Fibroblast of the aortic adventitia (primary cell): ENCODE results near the gene SMPDL3B. TPM values are rescaled to one million over a fixed set of nuclear protein-coding genes. Genes with fewer than 3 reads are reported as not detected.

Experiments used
- DNase-seq: peaks from one replicate; pipeline ENCODE4 v3.0.0-alpha.2; 2010; ENCODE audit warnings: low read depth
- H3K4me3 ChIP-seq: 2 replicates; pipeline ENCODE4 v1.5.1; 2011; ENCODE audit warnings: low read depth, mild to moderate bottlenecking, control low read depth, low read length, moderate library complexity
- total RNA-seq: library from RNA; depleted of rRNA; stranded (reverse); fragments of >200 nt; gene quantifications from 2 replicates; pipeline ENCODE4 v1.2.3, GENCODE V29; 2012; ENCODE audit warnings: low replicate concordance
- TF ChIP-seq, protein P1 (sequence below): IDR thresholded peaks from 2 replicates; pipeline ENCODE4 v1.5.1; 2011; ENCODE audit warnings: mild to moderate bottlenecking, low read length, control low read depth, inconsistent platforms; ENCODE audit not compliant: insufficient read depth

SMPDL3B gene, protein sequence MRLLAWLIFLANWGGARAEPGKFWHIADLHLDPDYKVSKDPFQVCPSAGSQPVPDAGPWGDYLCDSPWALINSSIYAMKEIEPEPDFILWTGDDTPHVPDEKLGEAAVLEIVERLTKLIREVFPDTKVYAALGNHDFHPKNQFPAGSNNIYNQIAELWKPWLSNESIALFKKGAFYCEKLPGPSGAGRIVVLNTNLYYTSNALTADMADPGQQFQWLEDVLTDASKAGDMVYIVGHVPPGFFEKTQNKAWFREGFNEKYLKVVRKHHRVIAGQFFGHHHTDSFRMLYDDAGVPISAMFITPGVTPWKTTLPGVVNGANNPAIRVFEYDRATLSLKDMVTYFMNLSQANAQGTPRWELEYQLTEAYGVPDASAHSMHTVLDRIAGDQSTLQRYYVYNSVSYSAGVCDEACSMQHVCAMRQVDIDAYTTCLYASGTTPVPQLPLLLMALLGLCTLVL
- total RNA-seq = 0.09 TPM in 1 of 2 replicates, not detected in the other

DNA sequence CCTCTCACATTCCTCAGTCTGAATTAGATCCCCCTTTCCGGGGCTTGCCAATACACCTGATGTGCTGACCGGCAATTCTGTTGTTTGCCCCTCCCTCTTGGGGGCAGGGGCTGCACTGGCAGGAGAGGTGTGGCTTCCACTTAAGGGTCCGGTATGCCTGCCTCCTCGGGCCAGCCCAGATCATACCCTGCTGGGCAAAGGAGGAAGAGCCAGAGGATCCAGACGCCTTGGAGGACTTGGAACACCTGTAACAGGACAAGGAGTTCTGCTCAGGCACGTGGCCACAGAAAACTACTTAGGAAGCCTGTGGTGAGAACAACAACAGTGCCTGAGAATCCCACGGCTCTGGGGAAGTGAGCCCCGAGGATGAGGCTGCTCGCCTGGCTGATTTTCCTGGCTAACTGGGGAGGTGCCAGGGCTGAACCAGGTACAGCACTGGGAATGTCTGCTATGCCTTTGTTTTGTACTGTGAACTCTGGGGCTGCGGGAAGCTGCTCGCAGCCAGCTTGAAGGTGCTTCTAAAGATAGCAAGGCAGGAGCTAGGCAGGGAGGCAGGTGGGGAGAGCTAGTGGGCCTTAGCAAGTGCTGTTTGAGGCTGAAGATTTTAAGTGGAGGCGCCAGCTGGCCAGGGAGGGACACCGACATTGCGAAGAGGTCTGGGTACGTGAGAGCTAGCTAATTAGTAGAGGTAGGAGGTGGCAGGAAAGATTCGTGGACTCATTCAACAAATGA lies at the start of gene SMPDL3B:
Gene SMPDL3B (plus strand): TSS at position 183 of the 732 bp plus-strand sequence. CDS start 184 bp downstream, at position 367.
- no peak for DNase-seq
- no peak within 1 kb of the TSS for H3K4me3 ChIP-seq
- TF ChIP-seq, protein P1, sequence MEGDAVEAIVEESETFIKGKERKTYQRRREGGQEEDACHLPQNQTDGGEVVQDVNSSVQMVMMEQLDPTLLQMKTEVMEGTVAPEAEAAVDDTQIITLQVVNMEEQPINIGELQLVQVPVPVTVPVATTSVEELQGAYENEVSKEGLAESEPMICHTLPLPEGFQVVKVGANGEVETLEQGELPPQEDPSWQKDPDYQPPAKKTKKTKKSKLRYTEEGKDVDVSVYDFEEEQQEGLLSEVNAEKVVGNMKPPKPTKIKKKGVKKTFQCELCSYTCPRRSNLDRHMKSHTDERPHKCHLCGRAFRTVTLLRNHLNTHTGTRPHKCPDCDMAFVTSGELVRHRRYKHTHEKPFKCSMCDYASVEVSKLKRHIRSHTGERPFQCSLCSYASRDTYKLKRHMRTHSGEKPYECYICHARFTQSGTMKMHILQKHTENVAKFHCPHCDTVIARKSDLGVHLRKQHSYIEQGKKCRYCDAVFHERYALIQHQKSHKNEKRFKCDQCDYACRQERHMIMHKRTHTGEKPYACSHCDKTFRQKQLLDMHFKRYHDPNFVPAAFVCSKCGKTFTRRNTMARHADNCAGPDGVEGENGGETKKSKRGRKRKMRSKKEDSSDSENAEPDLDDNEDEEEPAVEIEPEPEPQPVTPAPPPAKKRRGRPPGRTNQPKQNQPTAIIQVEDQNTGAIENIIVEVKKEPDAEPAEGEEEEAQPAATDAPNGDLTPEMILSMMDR = no peak

DNA sequence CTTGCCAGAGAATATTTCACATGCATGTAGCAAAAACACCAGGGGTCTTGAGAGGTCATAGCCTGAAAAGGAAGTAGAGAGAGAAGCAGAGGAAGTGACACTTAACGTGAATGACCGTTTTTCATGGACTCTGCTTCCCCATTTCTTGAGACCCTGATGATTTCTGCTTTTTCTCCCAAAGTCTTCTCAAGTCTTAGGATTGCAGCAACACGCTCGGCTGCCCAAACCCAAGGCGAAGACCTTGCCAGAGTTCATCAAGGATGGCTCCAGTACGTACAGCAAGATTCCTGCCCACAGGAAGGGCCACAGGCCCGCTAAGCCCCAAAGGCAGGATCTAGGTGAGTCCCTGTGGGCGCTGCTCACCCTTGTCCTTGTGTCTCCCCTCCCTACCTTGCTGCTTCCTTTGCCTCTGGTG lies 49.7 kb upstream of the SMPDL3B start:
- TF ChIP-seq, protein P1 = no peak
- H3K4me3 ChIP-seq = no peak overlapping the region
- DNase-seq = no peak

DNA sequence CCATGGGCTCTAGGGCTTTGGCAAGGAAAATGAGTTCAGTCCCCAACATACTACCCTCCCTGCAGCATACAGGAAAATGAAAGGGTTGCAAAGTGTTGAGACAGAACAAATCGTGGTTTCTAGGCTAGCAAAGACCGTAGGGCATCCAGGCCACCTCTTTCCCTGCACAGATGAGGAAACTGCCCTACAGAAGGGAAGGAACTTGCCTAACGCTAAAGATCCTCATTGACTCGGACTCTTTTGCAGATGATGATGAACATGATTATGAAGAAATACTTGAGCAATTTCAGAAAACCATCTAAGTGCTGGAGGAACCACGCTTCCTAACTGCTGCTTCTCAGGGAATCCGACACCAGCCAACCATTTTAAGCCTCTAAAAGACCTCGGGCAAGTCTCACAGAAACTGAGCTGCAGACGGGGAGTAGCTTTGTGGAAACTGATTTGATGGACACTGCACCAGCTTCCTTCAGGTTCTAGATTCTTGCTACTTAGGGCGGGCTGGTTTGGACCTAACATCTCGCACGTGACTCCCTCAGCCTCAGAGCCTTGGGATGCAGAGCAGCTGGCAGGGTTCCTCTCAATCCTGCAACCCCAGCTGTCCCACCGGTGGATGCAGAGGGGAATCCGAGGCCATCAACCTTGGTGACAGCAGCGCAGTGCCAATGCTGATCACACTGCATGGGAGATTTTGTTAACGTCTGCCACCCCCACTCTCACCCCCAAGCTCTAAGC lies 49.0 kb upstream of the SMPDL3B start:
- TF ChIP-seq, protein P1 = no peak
- no peak overlapping the region for H3K4me3 ChIP-seq
- DNase-seq = no peak

DNA sequence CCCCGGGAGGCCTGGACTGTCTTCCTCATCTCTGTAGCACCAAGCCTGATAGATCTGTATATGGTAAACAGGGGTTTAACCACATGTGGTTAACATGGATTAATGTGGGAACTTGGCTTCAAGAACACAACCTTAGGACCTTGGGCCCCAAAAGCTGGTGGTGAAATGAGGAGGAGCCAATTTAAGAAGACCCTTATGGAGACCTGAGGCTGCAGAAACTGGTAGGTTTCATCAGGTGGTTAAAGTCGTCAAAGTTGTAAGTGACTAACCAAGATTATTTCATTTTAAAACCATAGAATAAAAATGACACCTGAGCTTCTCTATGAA lies 48.5 kb upstream of the SMPDL3B start:
- H3K4me3 ChIP-seq = no peak overlapping the region
- TF ChIP-seq, protein P1 = no peak
- DNase-seq = no peak

DNA sequence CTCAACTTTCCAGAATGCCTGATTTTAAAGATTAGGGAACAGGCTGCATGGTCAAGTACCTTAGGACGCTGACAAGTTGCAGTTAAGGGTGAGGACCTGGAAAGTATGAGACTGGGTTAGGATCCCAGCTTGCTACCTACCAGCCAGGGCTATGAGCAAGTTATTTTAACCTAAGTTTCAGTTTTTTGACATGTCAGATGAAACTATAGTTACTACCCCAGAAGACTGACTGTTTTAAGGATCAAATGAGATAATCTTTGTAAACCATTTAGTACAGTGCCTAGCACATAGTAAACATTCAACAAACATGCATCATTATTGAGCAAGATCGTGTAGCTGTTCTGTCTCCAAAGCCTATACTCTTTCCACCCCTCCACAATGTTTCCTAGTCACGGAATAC lies 48.1 kb upstream of the SMPDL3B start:
- TF ChIP-seq, protein P1 = no peak
- DNase-seq = no peak

DNA sequence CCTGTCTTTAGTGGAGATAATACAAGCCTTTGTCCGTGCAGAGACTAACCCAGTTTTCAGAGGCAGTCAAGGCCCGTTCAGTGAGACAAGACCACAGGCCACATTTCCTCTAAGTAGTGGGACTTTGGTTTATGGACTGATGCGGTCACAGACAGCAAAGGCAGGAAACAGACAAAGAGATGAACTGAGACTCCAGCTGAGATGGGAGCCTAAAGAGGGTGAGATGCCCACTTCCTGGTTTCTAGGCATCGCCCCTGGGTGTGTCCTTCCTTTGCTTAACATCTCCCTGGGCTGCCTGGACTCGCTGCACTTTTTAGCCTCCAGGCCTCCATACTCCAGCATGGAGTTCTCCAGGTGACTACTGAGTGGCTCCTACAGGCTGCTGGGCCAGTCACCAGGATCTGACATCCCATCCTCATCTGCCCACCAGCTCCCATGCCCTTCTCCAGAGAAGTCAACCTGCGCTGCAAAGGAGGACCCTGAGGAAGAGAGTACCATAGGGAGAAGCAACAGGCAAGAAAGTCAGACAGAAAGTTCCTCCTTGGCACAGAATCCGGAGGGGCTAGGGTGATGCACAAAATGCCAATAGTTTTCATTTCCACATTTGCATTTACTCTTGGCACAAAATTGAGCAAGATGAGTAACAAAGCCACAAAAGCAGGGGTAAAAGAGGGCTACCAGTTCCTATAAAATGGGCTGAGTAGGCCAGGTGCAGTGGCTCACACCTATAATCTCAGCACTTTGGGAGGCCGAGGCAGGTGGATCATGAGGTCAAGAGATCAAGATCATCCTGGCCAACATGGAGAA lies 47.4 kb upstream of the SMPDL3B start:
- TF ChIP-seq, protein P1 = no peak
- H3K4me3 ChIP-seq = no peak overlapping the region
- DNase-seq = no peak

More for the DNA sequence above, 48.1 kb upstream of the SMPDL3B start:
- no peak overlapping the region for H3K4me3 ChIP-seq
